Mucosa of descending colon (tissue), 3 donors: ENCODE measurements around the gene DOK5. TPM values are rescaled to one million over a fixed set of nuclear protein-coding genes. Genes with fewer than 3 reads are reported as not detected.

Source experiments
- ATAC-seq: fragments of 200-7000 bp; cut with Tn5 transposase; one replicate; pipeline ENCODE4 v1.9.1; 2020; ENCODE audit warnings: mild to moderate bottlenecking, moderate library complexity
- DNase-seq, 3 donors: peaks; one replicate each; pipeline ENCODE4 v3.0.0-alpha.2; 2020
- H3K36me3 ChIP-seq: fragments of 200-600 bp; one replicate; pipeline ENCODE4 v1.8.0; 2021; ENCODE audit warnings: low read depth, mild to moderate bottlenecking
- H3K4me1 ChIP-seq: fragments of 200-600 bp; one replicate; pipeline ENCODE4 v1.8.0; 2021; ENCODE audit warnings: low read depth, mild to moderate bottlenecking
- H3K4me3 ChIP-seq: fragments of 200-600 bp; one replicate; pipeline ENCODE4 v1.8.0; 2021; ENCODE audit warnings: mild to moderate bottlenecking
- H3K9me3 ChIP-seq: fragments of 200-600 bp; one replicate; pipeline ENCODE4 v1.8.0; 2021; ENCODE audit warnings: mild to moderate bottlenecking
- intact Hi-C, 2 donors: fragments of 100-400 bp; cut with DNase I in 1 of 2; cut with micrococcal nuclease in 1 of 2; formaldehyde crosslinking; loops; one replicate each; pipeline versions ENCODE4 v1.11.0 to v1.11.1; 2022; cut with DNase I, micrococcal nuclease
- total RNA-seq, 3 donors: library from RNA; stranded (reverse); fragmentation: NEBNext Ultra II Directional in 2 of 3; extraction: Animal tissue kit (Norgen Biotek cat#: 25700) in 2 of 3; gene quantifications; one replicate each; pipeline versions ENCODE4 v1.2.1 to v1.2.4, GENCODE V29; 2021 to 2023
- TF ChIP-seq, protein P1 (sequence below): fragments of 200-600 bp; IDR thresholded peaks from one replicate; pipeline ENCODE4 v1.8.0; 2022; ENCODE audit warnings: antibody characterized with exemption, mild to moderate bottlenecking
- donor health status: DM: no; HTN: no; CAD: no; lungs with moderate emphysema.
- donor health status: DM: no; HTN: no; CAD: no.
- donor health status: DM: no; HTN: yes; CAD: no.

Gene DOK5
- total RNA-seq, 3 donors from 2014 or later, result 0.29 to 2.3 (median 0.67) TPM

GRCh38 chr20:54645445-54646155 is 170.2 kb downstream of the DOK5 start:
- intact Hi-C loops, result loop anchor here (10.0 kb wide), 1 partner anchor 421 kb away; no protein-coding TSS in a partner anchor

GRCh38 chr20:54646156-54646517 is 170.7 kb downstream of the DOK5 start:
- Histone ChIP-seq H3K4me1 (no peaks in the 10 kb centered on the region), H3K4me3 (no peak overlapping the region), H3K36me3 (no peaks in the 10 kb centered on the region), H3K9me3 (no peaks in the 10 kb centered on the region)
- ATAC-seq (no peak), DNase-seq (no peak)
- TF ChIP-seq, protein P1, sequence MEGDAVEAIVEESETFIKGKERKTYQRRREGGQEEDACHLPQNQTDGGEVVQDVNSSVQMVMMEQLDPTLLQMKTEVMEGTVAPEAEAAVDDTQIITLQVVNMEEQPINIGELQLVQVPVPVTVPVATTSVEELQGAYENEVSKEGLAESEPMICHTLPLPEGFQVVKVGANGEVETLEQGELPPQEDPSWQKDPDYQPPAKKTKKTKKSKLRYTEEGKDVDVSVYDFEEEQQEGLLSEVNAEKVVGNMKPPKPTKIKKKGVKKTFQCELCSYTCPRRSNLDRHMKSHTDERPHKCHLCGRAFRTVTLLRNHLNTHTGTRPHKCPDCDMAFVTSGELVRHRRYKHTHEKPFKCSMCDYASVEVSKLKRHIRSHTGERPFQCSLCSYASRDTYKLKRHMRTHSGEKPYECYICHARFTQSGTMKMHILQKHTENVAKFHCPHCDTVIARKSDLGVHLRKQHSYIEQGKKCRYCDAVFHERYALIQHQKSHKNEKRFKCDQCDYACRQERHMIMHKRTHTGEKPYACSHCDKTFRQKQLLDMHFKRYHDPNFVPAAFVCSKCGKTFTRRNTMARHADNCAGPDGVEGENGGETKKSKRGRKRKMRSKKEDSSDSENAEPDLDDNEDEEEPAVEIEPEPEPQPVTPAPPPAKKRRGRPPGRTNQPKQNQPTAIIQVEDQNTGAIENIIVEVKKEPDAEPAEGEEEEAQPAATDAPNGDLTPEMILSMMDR, result no peak
- intact Hi-C loops, result loop anchor here (10.0 kb wide), 1 partner anchor 421 kb away; no protein-coding TSS in a partner anchor

More at GRCh38 chr20:54645445-54646155, 170.2 kb downstream of the DOK5 start:
- H3K9me3 ChIP-seq, result no peaks in the 10 kb centered on the region
- ATAC-seq (no peak), DNase-seq (no peak)
- H3K4me3 ChIP-seq, result no peak overlapping the region
- TF ChIP-seq, protein P1, result no peak
- H3K4me1 ChIP-seq, result no peaks in the 10 kb centered on the region
- H3K36me3 ChIP-seq, result no peaks in the 10 kb centered on the region

DNA sequence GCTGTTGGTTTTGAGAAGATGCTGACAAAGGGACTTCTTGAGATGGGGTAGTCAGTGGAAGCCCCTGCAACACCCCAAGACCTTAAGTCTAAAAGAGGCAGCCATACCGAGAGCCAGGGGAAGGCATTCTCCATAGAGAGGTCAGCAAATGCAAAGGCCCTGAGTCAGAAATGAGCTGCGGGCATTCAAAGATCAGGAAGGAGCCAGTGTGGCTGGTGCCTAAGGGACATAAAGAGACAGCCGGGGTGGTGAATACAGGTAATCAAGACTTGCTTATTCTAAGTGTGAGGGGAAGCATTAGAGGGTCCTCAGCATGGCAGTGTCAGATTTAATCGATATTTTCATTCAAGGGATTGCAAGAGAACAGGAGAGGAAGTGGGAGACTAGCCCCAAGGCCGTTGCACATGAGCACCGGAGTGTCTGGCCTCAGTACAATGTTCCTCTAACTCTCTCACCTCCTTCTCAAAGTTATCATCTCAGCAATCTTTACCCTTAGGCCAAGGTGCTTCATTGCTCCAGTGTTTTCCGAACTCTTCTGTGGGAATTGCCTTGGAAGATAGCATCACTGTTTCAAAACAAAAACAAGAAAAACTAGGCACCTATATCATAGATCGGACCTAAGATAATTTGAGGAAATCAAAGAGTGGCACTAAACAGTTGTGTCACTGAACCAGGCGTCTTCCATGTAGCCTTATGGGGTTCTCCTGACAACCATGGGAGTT is 173.2 kb downstream of the DOK5 start:
- intact Hi-C loops, result loop anchor here (10.0 kb wide), 1 partner anchor 424 kb away; no protein-coding TSS in a partner anchor
- ATAC-seq (no peak), DNase-seq (no peak)
- H3K4me1 ChIP-seq, result no peaks in the 10 kb centered on the region
- H3K9me3 ChIP-seq, result no peaks in the 10 kb centered on the region
- H3K4me3 ChIP-seq, result no peak overlapping the region
- H3K36me3 ChIP-seq, result no peaks in the 10 kb centered on the region
- TF ChIP-seq, protein P1, result no peak

DNA sequence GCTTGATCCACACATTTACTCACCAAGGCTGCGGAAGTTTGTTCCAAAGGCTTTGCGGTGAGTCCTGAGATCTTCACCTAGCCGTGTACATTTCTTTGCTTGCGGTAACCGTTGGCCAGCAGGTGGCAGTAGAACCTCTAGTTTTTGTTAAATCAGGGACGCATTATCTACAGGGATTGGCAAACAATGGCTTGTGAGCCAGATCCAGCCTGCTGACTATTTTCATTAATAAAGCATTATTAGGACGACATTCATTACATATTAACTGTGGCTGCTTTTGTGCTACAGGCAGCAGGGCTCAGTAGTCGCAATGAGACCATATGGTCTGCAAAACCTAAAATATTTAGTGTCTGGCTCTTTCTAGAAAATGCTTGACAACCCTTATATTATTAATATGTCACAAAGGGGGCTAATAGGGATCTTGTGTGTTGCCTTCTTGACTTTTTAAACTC is 174.1 kb downstream of the DOK5 start:
- ATAC-seq, result peak; percentile 71

GRCh38 chr20:54650052-54650719 is 174.8 kb downstream of the DOK5 start:
- TF ChIP-seq, protein P1, result no peak
- H3K4me1 ChIP-seq, result no peaks in the 10 kb centered on the region
- intact Hi-C loops, result no loop called here
- no peak overlapping the region for H3K4me3 ChIP-seq
- no peaks in the 10 kb centered on the region for H3K9me3 ChIP-seq
- DNase-seq (no peak), ATAC-seq (no peak)
- no peaks in the 10 kb centered on the region for H3K36me3 ChIP-seq

More for the DNA sequence above, 174.1 kb downstream of the DOK5 start:
- TF ChIP-seq, protein P1, result peak; percentile 49
- H3K4me1 ChIP-seq, result no peaks in the 10 kb centered on the region
- intact Hi-C loops, result loop anchor here (10.0 kb wide), 1 partner anchor 425 kb away; no protein-coding TSS in a partner anchor
- H3K4me3 ChIP-seq, result no peak overlapping the region
- H3K36me3 ChIP-seq, result no peaks in the 10 kb centered on the region
- no peaks in the 10 kb centered on the region for H3K9me3 ChIP-seq
- peak in 2 of 3 donors; percentile 73 to 91 for DNase-seq
